GM23248 (cell line): ENCODE results near the gene SHISA6.

ENCODE experiments used
- EZH2 ChIP-seq: fragments of 200-600 bp; sonication (generic); IDR thresholded peaks from 2 replicates; pipeline ENCODE4 v1.6.1; 2018; ENCODE audit warnings: antibody characterized with exemption, mild to moderate bottlenecking; ENCODE audit not compliant: insufficient read depth, poor library complexity, severe bottlenecking
- EZH2phosphoT487 ChIP-seq: fragments of 200-600 bp; sonication (generic); IDR thresholded peaks from 2 replicates; pipeline ENCODE4 v1.6.1; 2018; ENCODE audit warnings: antibody characterized with exemption, moderate library complexity, mild to moderate bottlenecking, low read depth; ENCODE audit not compliant: insufficient read depth

- TF ChIP-seq EZH2 (no peak), EZH2phosphoT487 (no peak)
Observed at GRCh38 chr17:11318207-11318606, 77.2 kb downstream of the SHISA6 start.
